Stimulated activated CD4-positive, alpha-beta T cell treated with anti-CD3 and anti-CD28 coated beads, Interleukin-15, amount 100 ng/mL, for 1 hour (primary cell): ENCODE measurements around the gene OR8D2.
"Not testable (repeated sequence)": the region's sequence is repeated elsewhere in the genome, so short reads cannot be mapped to it uniquely, and the experiment has no call there.

ENCODE experiments used
- DNase-seq, 2 donors: peaks; one replicate each; pipeline ENCODE4 v3.0.0-alpha.2; 2020; ENCODE audit warnings: low read depth in 1 of 2, low spot score in 1 of 2

Gene OR8D2

GRCh38 chr11:124285610-124286344, 34.2 kb downstream of the OR8D2 start:
- no peak for DNase-seq

DNA sequence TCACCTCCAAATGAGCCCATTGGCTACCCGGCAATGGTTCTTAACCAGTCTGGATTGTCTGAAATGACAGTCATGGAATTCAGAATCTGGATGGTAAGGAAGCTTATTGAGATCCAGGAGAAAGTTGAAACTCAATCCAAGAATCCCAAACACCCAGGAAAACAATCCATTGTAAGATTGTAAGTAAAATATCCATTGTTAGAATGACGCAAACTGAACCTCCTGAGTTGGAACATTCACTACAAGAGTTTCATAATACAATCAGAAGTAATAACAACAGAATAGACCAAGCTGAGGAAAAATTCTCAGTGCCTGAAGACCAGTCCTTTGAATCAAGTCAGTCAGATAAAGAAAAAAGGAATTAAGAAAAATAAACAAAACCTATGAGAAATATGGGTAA, 41.7 kb downstream of the OR8D2 start:
- DNase-seq: no peak

- DNase-seq: no peak
Measured at GRCh38 chr11:124277804-124278203, 42.2 kb downstream of the OR8D2 start.

- DNase-seq: no peak
Measured at GRCh38 chr11:124277207-124277606, 42.8 kb downstream of the OR8D2 start.

DNA sequence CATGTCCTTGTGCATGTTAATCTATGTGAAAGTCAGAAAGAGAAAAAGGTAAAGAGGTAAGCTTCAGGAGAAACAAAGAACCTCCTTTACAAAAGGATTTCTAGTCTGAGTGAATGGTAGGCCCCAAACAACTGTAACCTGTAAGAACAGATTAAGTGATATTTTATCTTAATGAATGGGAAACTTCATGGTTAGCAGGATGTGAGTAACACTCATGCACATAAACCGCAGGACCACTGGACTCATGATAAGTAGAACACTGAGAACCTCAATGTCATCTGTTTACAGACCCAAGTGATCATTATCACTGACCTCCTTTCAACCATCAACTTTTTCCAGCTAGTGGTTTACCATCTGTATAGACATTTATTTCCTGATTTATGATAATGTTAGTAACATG, 43.9 kb downstream of the OR8D2 start:
- no peak for DNase-seq

- DNase-seq: no peak
Measured at GRCh38 chr11:124274000-124274399, 46.0 kb downstream of the OR8D2 start.

- not testable (repeated sequence) for DNase-seq
Measured at GRCh38 chr11:124270886-124271285, 49.1 kb downstream of the OR8D2 start.
